ENCODE measurements around the gene FARS2.

FARS2 gene

GRCh38 chr6:5260661-5261544 lies at the start of gene FARS2, which contains the start of gene LYRM4:
Gene FARS2 (plus strand): TSS chr6:5261513.
Gene LYRM4 (minus strand): TSS chr6:5260950. CDS start chr6:5260733, 217 bp downstream.
- in situ Hi-C loops (cut with HindIII; ENCODE audit: low sequenced_read_pairs), result no loop called here

GRCh38 chr6:5213836-5214235 lies 47.5 kb upstream of the FARS2 start:
- in situ Hi-C loops (cut with HindIII; ENCODE audit: low sequenced_read_pairs), result no loop called here

GRCh38 chr6:5214570-5215052 lies 46.7 kb upstream of the FARS2 start:
- in situ Hi-C loops (cut with HindIII; ENCODE audit: low sequenced_read_pairs), result no loop called here

GRCh38 chr6:5215159-5215558 lies 46.2 kb upstream of the FARS2 start:
- in situ Hi-C loops (cut with HindIII; ENCODE audit: low sequenced_read_pairs), result no loop called here

GRCh38 chr6:5215799-5216198 lies 45.5 kb upstream of the FARS2 start:
- in situ Hi-C loops (cut with HindIII; ENCODE audit: low sequenced_read_pairs), result no loop called here

GRCh38 chr6:5217356-5217755 lies 44.0 kb upstream of the FARS2 start:
- in situ Hi-C loops (cut with HindIII; ENCODE audit: low sequenced_read_pairs), result no loop called here

GRCh38 chr6:5219011-5219691 lies 42.2 kb upstream of the FARS2 start:
- in situ Hi-C loops (cut with HindIII; ENCODE audit: low sequenced_read_pairs), result no loop called here

GRCh38 chr6:5220443-5220842 lies 40.9 kb upstream of the FARS2 start:
- in situ Hi-C loops (cut with HindIII; ENCODE audit: low sequenced_read_pairs), result no loop called here

- in situ Hi-C loops (cut with HindIII; ENCODE audit: low sequenced_read_pairs), result no loop called here
Observed at GRCh38 chr6:5223309-5223708, 38.0 kb upstream of the FARS2 start.

- in situ Hi-C loops (cut with HindIII; ENCODE audit: low sequenced_read_pairs), result no loop called here
Observed at GRCh38 chr6:5229356-5229755, 32.0 kb upstream of the FARS2 start.

- in situ Hi-C loops (cut with HindIII; ENCODE audit: low sequenced_read_pairs), result no loop called here
Observed at GRCh38 chr6:5230081-5230480, 31.2 kb upstream of the FARS2 start.

GRCh38 chr6:5231289-5231688 lies 30.0 kb upstream of the FARS2 start:
- in situ Hi-C loops (cut with HindIII; ENCODE audit: low sequenced_read_pairs), result no loop called here

GRCh38 chr6:5234874-5235273 lies 26.4 kb upstream of the FARS2 start:
- in situ Hi-C loops (cut with HindIII; ENCODE audit: low sequenced_read_pairs), result no loop called here

- in situ Hi-C loops (cut with HindIII; ENCODE audit: low sequenced_read_pairs), result no loop called here
Observed at GRCh38 chr6:5235830-5236229, 25.5 kb upstream of the FARS2 start.

GRCh38 chr6:5237805-5238204 lies 23.5 kb upstream of the FARS2 start:
- in situ Hi-C loops (cut with HindIII; ENCODE audit: low sequenced_read_pairs), result no loop called here

- in situ Hi-C loops (cut with HindIII; ENCODE audit: low sequenced_read_pairs), result no loop called here
Observed at GRCh38 chr6:5238336-5238735, 23.0 kb upstream of the FARS2 start.

- in situ Hi-C loops (cut with HindIII; ENCODE audit: low sequenced_read_pairs), result no loop called here
Observed at GRCh38 chr6:5241252-5241651, 20.1 kb upstream of the FARS2 start.

GRCh38 chr6:5243069-5243468 lies 18.2 kb upstream of the FARS2 start:
- in situ Hi-C loops (cut with HindIII; ENCODE audit: low sequenced_read_pairs), result no loop called here

- in situ Hi-C loops (cut with HindIII; ENCODE audit: low sequenced_read_pairs), result no loop called here
Observed at GRCh38 chr6:5246141-5247097, 14.9 kb upstream of the FARS2 start.

- in situ Hi-C loops (cut with HindIII; ENCODE audit: low sequenced_read_pairs), result no loop called here
Observed at GRCh38 chr6:5247201-5247600, 14.1 kb upstream of the FARS2 start.
